SJCRH30 (cell line): Measurements from ENCODE around the gene ASCL4. TPM values are rescaled to one million over a fixed set of nuclear protein-coding genes. Genes with fewer than 3 reads are reported as not detected.

ENCODE experiments used
- DNase-seq, 2 experiments: peaks; one replicate each; pipeline ENCODE4 v3.0.0-alpha.2; 2015 to 2020
- H3K27ac ChIP-seq: fragments of 250-450 bp; sonication (Bioruptor Pico); 2 replicates; pipeline ENCODE4 v1.5.1; 2020; ENCODE audit warnings: mild to moderate bottlenecking, moderate library complexity
- H3K27me3 ChIP-seq: fragments of 250-450 bp; sonication (Bioruptor Pico); 2 replicates; pipeline ENCODE4 v1.5.1; 2020; ENCODE audit warnings: mild to moderate bottlenecking, moderate library complexity
- H3K36me3 ChIP-seq: fragments of 250-450 bp; sonication (Bioruptor Pico); 2 replicates; pipeline ENCODE4 v1.5.1; 2020; ENCODE audit warnings: mild to moderate bottlenecking, moderate library complexity
- H3K4me1 ChIP-seq: fragments of 250-450 bp; sonication (Bioruptor Pico); 2 replicates; pipeline ENCODE4 v1.5.1; 2020; ENCODE audit warnings: mild to moderate bottlenecking, moderate library complexity
- H3K4me3 ChIP-seq: fragments of 250-450 bp; sonication (Bioruptor Pico); 2 replicates; pipeline ENCODE4 v1.5.1; 2020; ENCODE audit warnings: mild to moderate bottlenecking, moderate library complexity
- H3K9me3 ChIP-seq: fragments of 250-450 bp; sonication (Bioruptor Pico); replicated peaks from 2 replicates; pipeline ENCODE4 v1.5.1; 2020; ENCODE audit warnings: mild to moderate bottlenecking, moderate library complexity
- total RNA-seq: library from RNA; depleted of rRNA; stranded (reverse); fragments of >200 nt; shearing (Covaris generic); gene quantifications from 2 replicates; pipeline ENCODE4 v1.2.3, GENCODE V29; 2014

Gene ASCL4
- total RNA-seq, 1 experiment from 2014 or later, result not detected

- Histone ChIP-seq H3K4me1 (no peaks in the 10 kb centered on the region), H3K27ac (no peak overlapping the region), H3K4me3 (peak overlapping the region; percentile 89), H3K9me3 (no peaks in the 10 kb centered on the region), H3K27me3 (0 out of 2 replicates have a peak, but pooled peaks cover 2% of the 10 kb centered on the region), H3K36me3 (peaks cover 15% of the 10 kb centered on the region)
- no peak for DNase-seq
These were observed 13.0 kb upstream of the ASCL4 start for GRCh38 chr12:107761502-107761904.

GRCh38 chr12:107762874-107763273 is 11.6 kb upstream of the ASCL4 start:
- Histone ChIP-seq H3K9me3 (no peaks in the 10 kb centered on the region), H3K4me3 (no peak overlapping the region), H3K27ac (no peak overlapping the region), H3K4me1 (no peaks in the 10 kb centered on the region), H3K27me3 (0 out of 2 replicates have a peak, but pooled peaks cover 4% of the 10 kb centered on the region), H3K36me3 (peaks cover 6% of the 10 kb centered on the region; the same call in 1 of the 2 replicates)
- no peak for DNase-seq

GRCh38 chr12:107764626-107765025 is 9.9 kb upstream of the ASCL4 start:
- 0 out of 2 replicates have a peak, but pooled peaks cover 4% of the 10 kb centered on the region for H3K27me3 ChIP-seq
- no peaks in the 10 kb centered on the region for H3K36me3 ChIP-seq
- DNase-seq, result no peak
- H3K4me1 ChIP-seq, result no peaks in the 10 kb centered on the region
- H3K27ac ChIP-seq, result no peak overlapping the region
- H3K4me3 ChIP-seq, result no peak overlapping the region
- no peaks in the 10 kb centered on the region for H3K9me3 ChIP-seq

- Histone ChIP-seq H3K27ac (no peak overlapping the region), H3K9me3 (no peaks in the 10 kb centered on the region), H3K36me3 (no peaks in the 10 kb centered on the region), H3K4me3 (no peak overlapping the region), H3K4me1 (no peaks in the 10 kb centered on the region), H3K27me3 (0 out of 2 replicates have a peak, but pooled peaks cover 4% of the 10 kb centered on the region)
- DNase-seq, result no peak
These were observed 9.2 kb upstream of the ASCL4 start for GRCh38 chr12:107765316-107765715.

GRCh38 chr12:107767466-107767865 is 7.0 kb upstream of the ASCL4 start:
- Histone ChIP-seq H3K36me3 (no peaks in the 10 kb centered on the region), H3K9me3 (no peaks in the 10 kb centered on the region), H3K27ac (no peak overlapping the region), H3K27me3 (0 out of 2 replicates have a peak, but pooled peaks cover 4% of the 10 kb centered on the region), H3K4me1 (no peaks in the 10 kb centered on the region), H3K4me3 (no peak overlapping the region)
- DNase-seq, result no peak

- peaks cover 8% of the 10 kb centered on the region; the same call in 1 of the 2 replicates for H3K27me3 ChIP-seq
- no peak overlapping the region for H3K27ac ChIP-seq
- H3K36me3 ChIP-seq, result no peaks in the 10 kb centered on the region
- H3K9me3 ChIP-seq, result no peaks in the 10 kb centered on the region
- no peak for DNase-seq
- H3K4me3 ChIP-seq, result no peak overlapping the region
- H3K4me1 ChIP-seq, result no peaks in the 10 kb centered on the region
These were observed 703 bp downstream of the ASCL4 start for GRCh38 chr12:107775093-107775721.

GRCh38 chr12:107776171-107776570 is 1.7 kb downstream of the ASCL4 start:
- no peaks in the 10 kb centered on the region for H3K9me3 ChIP-seq
- H3K4me3 ChIP-seq, result no peak overlapping the region
- H3K27me3 ChIP-seq, result peaks cover 8% of the 10 kb centered on the region
- no peaks in the 10 kb centered on the region for H3K4me1 ChIP-seq
- no peaks in the 10 kb centered on the region for H3K36me3 ChIP-seq
- DNase-seq, result no peak
- no peak overlapping the region for H3K27ac ChIP-seq

- no peak for DNase-seq
These were observed 4.0 kb downstream of the ASCL4 start for GRCh38 chr12:107778383-107779025.

GRCh38 chr12:107779077-107779831 is 4.8 kb downstream of the ASCL4 start:
- H3K4me3 ChIP-seq, result no peak overlapping the region
- no peaks in the 10 kb centered on the region for H3K36me3 ChIP-seq
- no peaks in the 10 kb centered on the region for H3K4me1 ChIP-seq
- H3K27me3 ChIP-seq, result peaks cover 16% of the 10 kb centered on the region
- H3K27ac ChIP-seq, result no peak overlapping the region
- DNase-seq, result no peak
- no peaks in the 10 kb centered on the region for H3K9me3 ChIP-seq

More at GRCh38 chr12:107778383-107779025, 4.0 kb downstream of the ASCL4 start:
- Histone ChIP-seq H3K4me1 (no peaks in the 10 kb centered on the region), H3K27ac (no peak overlapping the region), H3K36me3 (no peaks in the 10 kb centered on the region), H3K27me3 (peaks cover 13% of the 10 kb centered on the region), H3K9me3 (no peaks in the 10 kb centered on the region), H3K4me3 (no peak overlapping the region)

GRCh38 chr12:107780298-107780697 is 5.8 kb downstream of the ASCL4 start:
- Histone ChIP-seq H3K4me1 (no peaks in the 10 kb centered on the region), H3K9me3 (no peaks in the 10 kb centered on the region), H3K4me3 (no peak overlapping the region), H3K27ac (no peak overlapping the region), H3K36me3 (no peaks in the 10 kb centered on the region), H3K27me3 (peaks cover 16% of the 10 kb centered on the region)
- no peak for DNase-seq

- Histone ChIP-seq H3K27ac (no peak overlapping the region), H3K36me3 (no peaks in the 10 kb centered on the region), H3K27me3 (peaks cover 10% of the 10 kb centered on the region), H3K4me3 (no peak overlapping the region), H3K4me1 (no peaks in the 10 kb centered on the region), H3K9me3 (no peaks in the 10 kb centered on the region)
- DNase-seq, result no peak
These were observed 7.6 kb downstream of the ASCL4 start for GRCh38 chr12:107782067-107782466.

- Histone ChIP-seq H3K9me3 (no peaks in the 10 kb centered on the region), H3K36me3 (no peaks in the 10 kb centered on the region), H3K4me3 (no peak overlapping the region), H3K27me3 (peaks cover 8% of the 10 kb centered on the region; the same call in 1 of the 2 replicates), H3K27ac (no peak overlapping the region), H3K4me1 (no peaks in the 10 kb centered on the region)
- no peak for DNase-seq
These were observed 9.2 kb downstream of the ASCL4 start for GRCh38 chr12:107783406-107784376.

- DNase-seq, result no peak
- H3K4me1 ChIP-seq, result no peaks in the 10 kb centered on the region
- H3K9me3 ChIP-seq, result no peaks in the 10 kb centered on the region; the same call in 1 of the 2 replicates
- no peak overlapping the region for H3K4me3 ChIP-seq
- H3K36me3 ChIP-seq, result no peaks in the 10 kb centered on the region
- H3K27ac ChIP-seq, result no peak overlapping the region
- H3K27me3 ChIP-seq, result 0 out of 2 replicates have a peak, but pooled peaks cover 3% of the 10 kb centered on the region
These were observed 13.8 kb downstream of the ASCL4 start for GRCh38 chr12:107788281-107788680.
